DMS153 treated with DMSO at 0.1 percent for 48 hours (cell line): ENCODE measurements around the gene PZP.

Experiments used
- DNase-seq: peaks from one replicate; lab custom pipeline; 2025; ENCODE audit not compliant: unreplicated experiment; lab: John Stamatoyannopoulos, UW

Gene PZP

GRCh38 chr12:9127936-9128663 is 80.1 kb downstream of the PZP start:
- DNase-seq = no peak

GRCh38 chr12:9127484-9127883 is 80.7 kb downstream of the PZP start:
- DNase-seq = no peak

DNA sequence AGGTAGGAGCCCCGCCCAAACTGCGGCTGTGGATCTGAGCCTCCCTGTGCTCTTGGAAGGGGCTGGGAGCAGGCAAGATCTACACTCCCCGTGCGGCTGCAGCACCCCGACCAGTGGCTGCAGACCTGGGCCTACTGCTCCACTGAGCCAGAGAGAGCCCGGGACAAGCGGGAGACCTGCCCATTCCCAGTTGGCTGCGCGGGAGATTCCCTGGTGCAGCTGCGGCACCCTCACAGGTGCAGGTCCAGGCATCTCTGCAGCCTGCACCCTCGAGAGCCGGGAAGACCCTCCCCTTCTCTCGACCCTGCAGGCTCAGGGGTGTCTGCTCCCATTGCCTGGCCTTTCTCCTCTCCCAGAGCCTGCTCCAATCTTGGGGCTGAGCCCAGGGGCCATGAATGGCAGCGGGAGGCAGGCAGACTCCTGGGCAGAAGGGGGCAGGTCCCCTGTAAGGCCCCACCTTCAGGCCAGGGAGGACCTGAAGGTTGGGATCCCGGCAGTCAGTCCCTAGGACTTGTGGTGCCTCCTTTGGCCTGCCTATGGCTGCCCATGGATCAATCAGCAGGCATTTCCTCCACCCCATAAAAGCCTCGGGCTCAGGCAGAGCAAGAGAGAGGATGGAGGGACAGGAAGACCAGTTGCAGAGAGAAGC is 83.7 kb downstream of the PZP start:
- DNase-seq = no peak

- DNase-seq = no peak
Measured at GRCh38 chr12:9123781-9124382, 84.3 kb downstream of the PZP start.

- no peak for DNase-seq
Measured at GRCh38 chr12:9122091-9122609, 86.0 kb downstream of the PZP start.

GRCh38 chr12:9120487-9121184 is 87.6 kb downstream of the PZP start:
- DNase-seq = no peak

DNA sequence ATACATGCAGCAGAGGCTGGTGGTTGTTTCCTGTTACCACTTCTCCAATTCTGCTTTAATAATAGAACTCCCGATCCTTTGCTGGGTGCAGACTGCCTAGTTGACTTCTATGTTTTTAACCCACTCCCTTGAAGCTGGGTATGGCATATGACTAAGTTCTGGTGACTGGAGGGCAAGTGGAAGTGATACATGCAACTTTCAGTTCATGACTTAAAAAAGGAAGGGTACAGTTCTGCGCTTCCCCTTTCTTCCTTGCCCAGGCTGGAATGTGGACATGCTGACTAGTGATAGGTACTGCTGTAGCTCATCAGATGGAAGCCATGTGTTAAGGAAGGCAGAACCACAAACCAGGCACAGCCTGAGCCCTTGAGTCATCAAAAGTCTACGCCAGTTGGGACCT is 90.0 kb downstream of the PZP start:
- no peak for DNase-seq

GRCh38 chr12:9115731-9116559 is 92.2 kb downstream of the PZP start, which contains the start of gene A2M:
Gene A2M (minus strand): TSS chr12:9115919. CDS start chr12:9115849, 70 bp downstream.
- DNase-seq = no peak

DNA sequence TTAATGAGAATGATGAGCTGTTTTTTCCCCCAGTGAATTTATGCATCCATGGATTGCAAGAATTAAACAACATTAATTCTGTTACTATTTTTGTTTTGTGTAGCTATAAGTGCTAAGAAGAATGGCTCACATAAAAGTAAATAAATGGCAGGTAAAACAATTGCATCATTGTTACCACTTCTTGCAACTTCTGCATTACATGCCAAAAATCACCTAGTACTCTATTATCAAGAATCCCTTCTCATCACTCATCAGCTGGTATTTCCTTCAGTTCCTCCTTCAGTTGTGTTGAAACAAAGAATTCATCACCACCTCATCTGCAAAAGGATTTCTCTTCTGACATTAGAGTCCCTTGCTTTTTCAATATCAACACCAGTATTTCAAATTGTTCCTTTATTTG is 93.2 kb downstream of the PZP start:
- DNase-seq = no peak

DNA sequence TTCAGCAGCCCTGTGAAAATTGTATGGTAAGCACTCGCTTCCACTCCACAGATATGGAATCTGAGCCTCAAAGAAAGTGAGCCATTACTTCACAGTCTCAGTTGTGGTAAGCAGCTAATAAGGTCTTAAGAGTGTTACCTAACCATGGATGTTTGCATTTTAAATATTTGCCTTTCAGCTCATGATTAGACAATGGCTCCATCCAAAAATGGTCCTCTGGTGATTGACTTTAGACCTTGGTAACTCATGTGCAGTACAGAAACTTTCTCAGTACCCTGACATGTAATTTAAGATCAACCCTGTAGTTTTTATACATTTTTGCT is 94.2 kb downstream of the PZP start:
- DNase-seq = no peak

- DNase-seq = no peak
Measured at GRCh38 chr12:9113296-9113986, 94.8 kb downstream of the PZP start.

GRCh38 chr12:9112076-9112853 is 95.9 kb downstream of the PZP start:
- no peak for DNase-seq

DNA sequence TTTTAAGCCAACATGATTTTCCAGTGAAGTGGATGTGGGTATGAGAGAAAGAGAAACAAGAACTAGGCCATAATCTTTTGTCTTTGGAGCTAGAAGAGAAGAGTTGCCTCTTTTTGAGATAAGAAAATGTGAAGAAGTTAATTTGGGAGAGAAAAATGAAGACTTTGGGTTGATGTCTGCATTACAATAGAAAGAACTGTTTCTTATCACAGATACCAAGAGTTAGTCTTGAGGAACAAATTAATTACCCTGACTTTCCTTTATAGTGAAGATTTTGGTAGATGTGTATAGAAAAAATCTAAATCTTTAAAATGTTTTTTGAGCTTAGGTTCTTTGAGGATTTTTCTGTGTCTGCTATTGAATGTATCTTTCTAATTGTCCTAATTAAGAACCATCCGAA is 96.7 kb downstream of the PZP start:
- no peak for DNase-seq

DNA sequence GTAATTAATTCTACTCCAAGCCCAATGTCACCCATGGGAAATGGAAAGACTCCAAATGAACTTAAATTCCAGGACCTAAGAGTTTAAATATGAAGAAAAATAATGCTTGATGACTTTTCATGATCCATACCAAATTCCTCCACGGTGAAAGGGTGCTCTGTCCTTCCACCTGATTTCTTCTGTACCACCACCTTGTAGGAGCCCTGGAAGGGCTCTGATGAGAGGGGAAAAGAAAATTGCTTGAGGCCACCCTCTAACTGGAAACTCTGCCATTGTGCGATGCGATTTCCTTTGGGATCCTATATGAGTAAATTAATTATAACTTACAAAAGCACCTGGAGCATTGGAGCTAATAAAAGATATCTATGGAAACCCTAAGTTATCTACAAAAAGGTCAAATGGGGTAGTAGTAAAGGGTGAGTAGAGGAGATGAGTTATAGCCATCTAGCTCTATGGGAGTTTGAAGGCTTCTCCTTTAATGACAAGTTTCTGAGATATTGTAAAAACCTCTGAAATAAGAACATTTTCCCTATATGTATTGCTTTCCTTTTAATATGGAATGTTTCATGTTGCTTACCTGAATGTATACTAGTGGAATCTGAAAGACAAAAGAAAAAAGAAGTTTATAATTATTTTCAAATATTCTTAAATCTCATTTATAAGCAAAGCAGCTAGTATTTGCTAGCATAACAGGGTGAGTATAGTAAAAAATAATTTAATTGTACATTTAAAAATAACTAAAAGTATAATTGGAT is 98.3 kb downstream of the PZP start:
- DNase-seq = no peak

- no peak for DNase-seq
Measured at GRCh38 chr12:9109213-9109522, 99.0 kb downstream of the PZP start.

- DNase-seq = no peak
Measured at GRCh38 chr12:9108504-9109212, 99.5 kb downstream of the PZP start.

DNA sequence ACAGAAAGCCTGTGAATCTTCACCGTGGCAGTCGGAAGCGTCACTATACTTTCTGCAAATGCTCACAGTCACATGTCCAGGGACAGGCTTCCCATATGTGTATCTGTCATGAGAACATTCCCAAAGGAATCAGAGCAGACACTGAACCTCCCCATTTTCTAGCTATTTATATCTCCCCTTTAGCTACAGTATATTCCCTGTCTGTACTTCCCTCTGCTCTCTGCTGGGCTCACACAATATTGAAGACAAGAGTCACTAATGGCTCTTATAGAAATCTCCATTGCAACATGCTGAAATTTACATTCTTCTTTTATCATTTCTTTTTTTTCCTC is 100.7 kb downstream of the PZP start:
- no peak for DNase-seq
